IMR-90 (cell line): ENCODE results near the gene TENM4. TPM values are rescaled to one million over a fixed set of nuclear protein-coding genes. Genes with fewer than 3 reads are reported as not detected.
A peak's percentile ranks its signal among the peaks of the same experiment; 100 is the strongest.

Experiments used
- ATAC-seq: fragments of 200-7000 bp; cut with Tn5 transposase; 2 replicates; pipeline ENCODE4 v1.9.1; 2020; ENCODE audit warnings: low read depth, mild to moderate bottlenecking, moderate library complexity
- BruUV-seq: library from RNA; stranded (reverse); fragments of 400-500 nt; replicated peaks from 2 replicates; lab custom pipeline; 2021; lab: Mats Ljungman, UMichigan
- CTCF ChIA-PET: fragments of 300-600 bp; formaldehyde crosslinking; extraction: SDS; loops from one replicate; lab custom pipeline; 2021; ENCODE audit warnings: antibody characterized with exemption; lab: Yijun Ruan, JAX
- POLR2A ChIA-PET: fragments of 300-600 bp; sonication (Branson Sonifier 250); formaldehyde crosslinking; loops from one replicate; lab custom pipeline; 2022; ENCODE audit warnings: antibody characterized with exemption; ENCODE audit not compliant: unreplicated experiment; lab: Charles Lee
- DNase-seq: peaks from one replicate; pipeline ENCODE4 v3.0.0; 2013
- H2AFZ ChIP-seq: replicated peaks from 2 replicates; pipeline ENCODE3; 2013; ENCODE audit warnings: low read length, mild to moderate bottlenecking; ENCODE audit not compliant: poor library complexity
- H2AK5ac ChIP-seq: 2 replicates; pipeline ENCODE4 v1.6.1; 2013; ENCODE audit warnings: low read depth, low read length, inconsistent platforms
- H2AK9ac ChIP-seq: replicated peaks from 2 replicates; pipeline ENCODE3; 2013; ENCODE audit warnings: mild to moderate bottlenecking, low read depth, low read length, moderate library complexity; ENCODE audit not compliant: poor library complexity
- H2BK120ac ChIP-seq: 2 replicates; pipeline ENCODE4 v1.6.1; 2013; ENCODE audit warnings: low read depth, low read length, inconsistent platforms
- H2BK15ac ChIP-seq: 3 replicates; pipeline ENCODE4 v1.6.1; 2013; ENCODE audit warnings: low read depth, low read length, inconsistent platforms
- H2BK20ac ChIP-seq: 2 replicates; pipeline ENCODE4 v1.6.1; 2013; ENCODE audit warnings: low read depth, mild to moderate bottlenecking, inconsistent platforms, low read length, moderate library complexity
- H2BK5ac ChIP-seq: 2 replicates; pipeline ENCODE4 v1.6.1; 2013; ENCODE audit warnings: mild to moderate bottlenecking, low read depth, low read length, inconsistent platforms; ENCODE audit not compliant: poor library complexity, severe bottlenecking
- H3K14ac ChIP-seq: replicated peaks from 2 replicates; pipeline ENCODE4 v1.6.1; 2013; ENCODE audit warnings: low read depth, low read length, inconsistent platforms
- H3K18ac ChIP-seq: 2 replicates; pipeline ENCODE4 v1.6.1; 2013; ENCODE audit warnings: low read depth, low read length, control low read depth
- H3K23ac ChIP-seq: 2 replicates; pipeline ENCODE4 v1.6.1; 2013; ENCODE audit warnings: low read depth, low read length, inconsistent platforms
- H3K27ac ChIP-seq: 2 replicates; pipeline ENCODE4 v1.5.1; 2013; ENCODE audit warnings: mild to moderate bottlenecking, control low read depth, low read length; ENCODE audit not compliant: insufficient read depth
- H3K27me3 ChIP-seq: 2 replicates; pipeline ENCODE4 v1.6.1; 2013; ENCODE audit warnings: low read length; ENCODE audit not compliant: control insufficient read depth, insufficient read depth
- H3K36me3 ChIP-seq: 2 replicates; pipeline ENCODE4 v1.6.1; 2013; ENCODE audit warnings: low read length, mixed read lengths; ENCODE audit not compliant: control insufficient read depth, insufficient read depth
- H3K4ac ChIP-seq: 2 replicates; pipeline ENCODE4 v1.6.1; 2013; ENCODE audit warnings: low read depth, low read length, inconsistent platforms
- H3K4me1 ChIP-seq: 2 replicates; pipeline ENCODE4 v1.6.1; 2013; ENCODE audit warnings: low read length, mixed read lengths; ENCODE audit not compliant: control insufficient read depth, insufficient read depth
- H3K4me2 ChIP-seq: 2 replicates; pipeline ENCODE4 v1.6.1; 2013; ENCODE audit warnings: low read depth, mild to moderate bottlenecking, control low read depth, low read length, moderate library complexity
- H3K4me3 ChIP-seq: 2 replicates; pipeline ENCODE4 v1.5.1; 2013; ENCODE audit warnings: low read depth, mild to moderate bottlenecking, control low read depth, low read length, moderate library complexity; ENCODE audit not compliant: insufficient read depth
- H3K56ac ChIP-seq: 2 replicates; pipeline ENCODE4 v1.6.1; 2013; ENCODE audit warnings: low read length, inconsistent platforms; ENCODE audit not compliant: insufficient read depth; ENCODE audit errors: extremely low read depth
- H3K79me1 ChIP-seq, 2 experiments: 2 replicates each; pipeline ENCODE4 v1.6.1; 2013; ENCODE audit warnings: low read length in 2 of 2, inconsistent platforms in 1 of 2, low read depth in 1 of 2
- H3K9ac ChIP-seq: 2 replicates; pipeline ENCODE4 v1.6.1; 2013; ENCODE audit warnings: low read depth, low read length, control low read depth
- H3K9me1 ChIP-seq: 2 replicates; pipeline ENCODE4 v1.6.1; 2013; ENCODE audit warnings: low read length, inconsistent platforms; ENCODE audit not compliant: insufficient read depth
- H3K9me3 ChIP-seq: 2 replicates; pipeline ENCODE4 v1.6.1; 2013; ENCODE audit warnings: low read length; ENCODE audit not compliant: control insufficient read depth, insufficient read depth
- H4K20me1 ChIP-seq: 2 replicates; pipeline ENCODE4 v1.6.1; 2013; ENCODE audit warnings: low read length, inconsistent platforms; ENCODE audit not compliant: insufficient read depth
- H4K5ac ChIP-seq: 2 replicates; pipeline ENCODE4 v1.6.1; 2013; ENCODE audit warnings: mild to moderate bottlenecking, low read depth, low read length, control low read depth
- H4K8ac ChIP-seq, 2 experiments: 2 replicates each; pipeline ENCODE4 v1.6.1; 2013; ENCODE audit warnings: low read depth in 2 of 2, low read length in 2 of 2, control low read depth in 1 of 2, inconsistent platforms in 1 of 2
- H4K91ac ChIP-seq: 2 replicates; pipeline ENCODE4 v1.6.1; 2013; ENCODE audit warnings: low read depth, low read length, inconsistent platforms; ENCODE audit not compliant: insufficient read depth
- BHLHE40 ChIP-seq: fragments of 150-350 bp; IDR thresholded peaks from 2 replicates; pipeline ENCODE4 v1.6.1; 2016; ENCODE audit warnings: mild to moderate bottlenecking, low read depth, low read length
- CTCF ChIP-seq: conservative IDR thresholded peaks from 2 replicates; pipeline ENCODE4 v1.5.1; 2012; ENCODE audit warnings: mild to moderate bottlenecking, low read depth, low read length, improper control_type of control experiment
- ELK1 ChIP-seq: fragments of 150-350 bp; IDR thresholded peaks from 2 replicates; pipeline ENCODE4 v1.6.1; 2016; ENCODE audit warnings: low read depth, mild to moderate bottlenecking, low read length, moderate library complexity, borderline replicate concordance
- RAD21 ChIP-seq: IDR thresholded peaks from 2 replicates; pipeline ENCODE4 v1.6.1; 2012; ENCODE audit warnings: low read length, improper control_type of control experiment
- RCOR1 ChIP-seq: IDR thresholded peaks from 2 replicates; pipeline ENCODE4 v1.6.1; 2012; ENCODE audit warnings: mild to moderate bottlenecking, low read length, improper control_type of control experiment; ENCODE audit not compliant: insufficient replicate concordance
- WGBS, 2 experiments: methylation state at CpG; one replicate each; pipeline versions ENCODE4 v1.1.5 to v1.1.7; 2013; ENCODE audit warnings: missing lambda C conversion rate in 2 of 2; ENCODE audit not compliant: insufficient read length in 1 of 2; ENCODE audit errors: extremely low coverage in 2 of 2; 5-methylcytosine and 5-hydroxymethylcytosine counted together
- dilution Hi-C: fragments of 300-500 bp; cut with HindIII; formaldehyde crosslinking; loops from one replicate; pipeline ENCODE4 v1.14.3; 2018; ENCODE audit warnings: low sequenced_read_pairs; ENCODE audit not compliant: unreplicated experiment
- in situ Hi-C: fragments of 300-500 bp; cut with MboI; formaldehyde crosslinking; loops from 3 replicates; pipeline ENCODE4 v1.14.3; 2019; ENCODE audit warnings: low sequenced_read_pairs, inconsistent platforms, mixed read lengths
- intact Hi-C: fragments of 100-400 bp; cut with micrococcal nuclease; formaldehyde crosslinking; loops from 2 replicates; pipeline ENCODE4 v1.10.0; 2022
- polyA plus RNA-seq, 3 experiments: library from polyadenylated mRNA; depleted of rRNA; stranded (reverse); fragments of >200 nt; gene quantifications; 2 replicates each; pipeline ENCODE4 v1.2.3, GENCODE V29; 2012; ENCODE audit warnings: low replicate concordance in 1 of 3
- total RNA-seq: library from RNA; depleted of rRNA; stranded (reverse); fragments of >200 nt; gene quantifications from 2 replicates; pipeline ENCODE4 v1.2.3, GENCODE V29; 2012

TENM4 gene
- total and polyA plus RNA-seq, 2 of the 4 experiments (the other 2 are of a cell fraction), result 7.4 to 9.0 TPM

- Histone ChIP-seq H3K27ac (no peak overlapping the region), H3K4me2 (no peak overlapping the region), H3K18ac (no peak overlapping the region), H2BK120ac (no peak overlapping the region), H3K4me1 (peaks cover 3% of the 10 kb centered on the region; the same call in 1 of the 2 replicates), H2AK5ac (no peak overlapping the region), H2BK20ac (no peak overlapping the region), H2AFZ (no peak overlapping the region), H3K9me1 (peaks cover 3% of the 10 kb centered on the region), H3K79me1 (no peaks in the 10 kb centered on the region; a peak in 1 of 4 replicates), H3K4me3 (no peak overlapping the region), H3K56ac (no peak overlapping the region), H2BK15ac (no peak overlapping the region), H3K9ac (no peak overlapping the region), H3K27me3 (no peaks in the 10 kb centered on the region), H2BK5ac (no peak overlapping the region), H4K20me1 (no peaks in the 10 kb centered on the region), H2AK9ac (no peak overlapping the region), H4K5ac (no peak overlapping the region), H4K8ac (no peak overlapping the region), H4K91ac (no peak overlapping the region), H3K36me3 (no peaks in the 10 kb centered on the region), H3K23ac (no peak overlapping the region), H3K9me3 (no peaks in the 10 kb centered on the region), H3K14ac (no peak overlapping the region), H3K4ac (0 out of 2 replicates have a peak overlapping the region, but pooled peaks have one; percentile 1)
- CTCF ChIA-PET, result no interaction called here
- peak; percentile 28 for DNase-seq
- POLR2A ChIA-PET, result no interaction called here
- WGBS, 2 experiments, result no CpG with 5 or more reads among the region's 4 CpGs
- intact Hi-C loops, result no loop called here
- TF ChIP-seq CTCF (no peak), BHLHE40 (no peak), RCOR1 (no peak), RAD21 (no peak), ELK1 (no peak)
- dilution Hi-C loops, result no loop called here
- BruUV-seq, result no TSS peak
- in situ Hi-C loops, result no loop called here
- peak; percentile 38 for ATAC-seq
Measured at GRCh38 chr11:79262221-79262620, 178.6 kb downstream of the TENM4 start.
